Upper lobe of right lung (tissue), 1 donor: Measurements from ENCODE around the gene TACR1. TPM values are rescaled to one million over a fixed set of nuclear protein-coding genes. Genes with fewer than 3 reads are reported as not detected.
"Not testable (repeated sequence)": the region's sequence is repeated elsewhere in the genome, so short reads cannot be mapped to it uniquely, and the experiment has no call there.

Experiments used
- ATAC-seq: fragments of 200-7000 bp; cut with Tn5 transposase; one replicate; pipeline ENCODE4 v1.9.1; 2020; ENCODE audit warnings: mild to moderate bottlenecking, moderate library complexity
- DNase-seq: peaks from one replicate; pipeline ENCODE4 v3.0.0-alpha.2; 2020
- H3K27ac ChIP-seq: fragments of 200-600 bp; one replicate; pipeline ENCODE4 v1.8.0; 2022
- H3K27me3 ChIP-seq: fragments of 200-600 bp; one replicate; pipeline ENCODE4 v1.8.0; 2022; ENCODE audit warnings: mild to moderate bottlenecking
- H3K36me3 ChIP-seq: fragments of 200-600 bp; one replicate; pipeline ENCODE4 v1.8.0; 2022
- H3K4me1 ChIP-seq: fragments of 200-600 bp; one replicate; pipeline ENCODE4 v1.8.0; 2022
- H3K4me3 ChIP-seq: fragments of 200-600 bp; one replicate; pipeline ENCODE4 v1.8.0; 2022; ENCODE audit warnings: mild to moderate bottlenecking
- H3K9me3 ChIP-seq: fragments of 200-600 bp; one replicate; pipeline ENCODE4 v1.8.0; 2022
- intact Hi-C: fragments of 100-400 bp; cut with DNase I; formaldehyde crosslinking; loops from one replicate; pipeline ENCODE4 v1.11.0; 2022
- total RNA-seq: library from RNA; stranded (reverse); fragmentation: NEBNext Ultra II Directional; extraction: Animal tissue kit (Norgen Biotek cat#: 25700); gene quantifications from one replicate; pipeline ENCODE4 v1.2.1, GENCODE V29; 2021
- TF ChIP-seq, protein P1 (sequence below): fragments of 200-600 bp; IDR thresholded peaks from one replicate; pipeline ENCODE4 v1.8.0; 2022; ENCODE audit warnings: antibody characterized with exemption
- donor health status: DM: no; HTN: yes; CAD: no; lungs with severe emphysema.

Gene TACR1
- total RNA-seq, 1 donor from 2014 or later: 1.4 TPM

DNA sequence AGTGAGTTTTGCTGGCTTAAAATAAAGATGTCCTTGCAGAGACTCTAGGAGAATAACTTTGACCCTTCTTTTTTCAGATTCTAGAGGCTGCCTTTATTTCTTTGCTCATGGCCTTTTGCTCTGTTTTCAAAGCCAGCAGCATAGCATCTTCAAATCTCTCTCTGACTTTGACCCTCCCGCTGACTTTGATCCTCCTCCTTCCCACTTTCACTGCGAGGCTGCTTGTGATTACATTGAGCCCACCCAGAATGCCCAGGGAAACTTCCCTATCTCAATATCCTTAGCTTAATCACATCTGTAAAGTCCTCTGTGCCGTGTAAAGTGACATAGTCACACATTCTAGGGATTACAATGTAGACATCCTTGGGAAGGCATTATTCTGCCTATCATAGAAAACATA, 23.9 kb downstream of the TACR1 start:
- TF ChIP-seq, protein P1, sequence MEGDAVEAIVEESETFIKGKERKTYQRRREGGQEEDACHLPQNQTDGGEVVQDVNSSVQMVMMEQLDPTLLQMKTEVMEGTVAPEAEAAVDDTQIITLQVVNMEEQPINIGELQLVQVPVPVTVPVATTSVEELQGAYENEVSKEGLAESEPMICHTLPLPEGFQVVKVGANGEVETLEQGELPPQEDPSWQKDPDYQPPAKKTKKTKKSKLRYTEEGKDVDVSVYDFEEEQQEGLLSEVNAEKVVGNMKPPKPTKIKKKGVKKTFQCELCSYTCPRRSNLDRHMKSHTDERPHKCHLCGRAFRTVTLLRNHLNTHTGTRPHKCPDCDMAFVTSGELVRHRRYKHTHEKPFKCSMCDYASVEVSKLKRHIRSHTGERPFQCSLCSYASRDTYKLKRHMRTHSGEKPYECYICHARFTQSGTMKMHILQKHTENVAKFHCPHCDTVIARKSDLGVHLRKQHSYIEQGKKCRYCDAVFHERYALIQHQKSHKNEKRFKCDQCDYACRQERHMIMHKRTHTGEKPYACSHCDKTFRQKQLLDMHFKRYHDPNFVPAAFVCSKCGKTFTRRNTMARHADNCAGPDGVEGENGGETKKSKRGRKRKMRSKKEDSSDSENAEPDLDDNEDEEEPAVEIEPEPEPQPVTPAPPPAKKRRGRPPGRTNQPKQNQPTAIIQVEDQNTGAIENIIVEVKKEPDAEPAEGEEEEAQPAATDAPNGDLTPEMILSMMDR: no peak
- Histone ChIP-seq H3K4me3 (no peak overlapping the region), H3K4me1 (no peaks in the 10 kb centered on the region), H3K9me3 (no peaks in the 10 kb centered on the region), H3K27ac (no peak overlapping the region), H3K27me3 (no peaks in the 10 kb centered on the region), H3K36me3 (no peaks in the 10 kb centered on the region)
- DNase-seq (no peak), ATAC-seq (no peak)
- intact Hi-C loops: no loop called here

DNA sequence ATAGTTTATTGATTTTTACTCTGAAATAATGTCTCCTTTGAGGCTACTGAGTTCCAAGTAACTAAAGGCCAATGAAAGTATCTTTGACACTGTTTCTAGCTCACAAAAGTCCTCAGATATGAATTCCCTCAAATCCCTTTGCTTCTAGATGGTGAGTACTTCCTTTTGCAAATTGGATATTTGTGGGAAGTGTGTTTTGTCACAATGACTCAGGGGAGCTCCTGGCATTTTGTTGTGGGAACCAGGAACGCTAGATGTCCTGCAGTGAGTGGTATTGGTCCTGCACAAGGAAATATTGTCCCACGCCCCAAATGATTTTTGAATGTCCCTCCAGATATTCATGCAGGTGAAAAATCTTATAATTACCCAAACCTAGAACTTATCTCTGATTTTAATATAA, 24.3 kb downstream of the TACR1 start:
- intact Hi-C loops: no loop called here

GRCh38 chr2:75174519-75174918, 24.8 kb downstream of the TACR1 start:
- Histone ChIP-seq H3K27ac (no peak overlapping the region), H3K9me3 (no peaks in the 10 kb centered on the region), H3K36me3 (no peaks in the 10 kb centered on the region), H3K27me3 (no peaks in the 10 kb centered on the region), H3K4me1 (no peaks in the 10 kb centered on the region), H3K4me3 (no peak overlapping the region)
- TF ChIP-seq, protein P1: no peak
- no peak for ATAC-seq
- intact Hi-C loops: no loop called here
- no peak for DNase-seq

More for the DNA sequence above, 24.3 kb downstream of the TACR1 start:
- Histone ChIP-seq H3K9me3 (no peaks in the 10 kb centered on the region), H3K4me1 (no peaks in the 10 kb centered on the region), H3K27me3 (no peaks in the 10 kb centered on the region), H3K4me3 (no peak overlapping the region), H3K27ac (no peak overlapping the region), H3K36me3 (no peaks in the 10 kb centered on the region)
- no peak for ATAC-seq
- TF ChIP-seq, protein P1: no peak
- no peak for DNase-seq

DNA sequence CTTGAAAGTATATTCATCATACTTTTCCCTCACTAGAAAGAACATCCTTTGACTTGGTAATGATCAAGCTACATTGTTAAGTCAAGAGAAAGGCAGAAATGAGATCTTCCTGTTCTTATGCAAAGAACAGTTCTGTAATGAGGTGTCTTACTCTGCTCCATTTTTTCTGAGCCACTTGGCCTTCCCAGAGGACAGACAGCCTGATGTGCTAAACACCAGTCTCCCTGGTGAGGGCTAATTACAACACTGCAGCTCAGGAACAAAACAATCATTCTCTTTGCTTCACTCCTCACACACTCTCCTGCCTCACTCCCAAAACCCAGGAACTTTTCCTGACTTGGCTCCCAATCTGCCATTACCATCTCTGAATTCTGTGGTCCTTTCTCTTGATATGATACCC, 25.6 kb downstream of the TACR1 start:
- Histone ChIP-seq H3K4me3 (no peak overlapping the region), H3K9me3 (no peaks in the 10 kb centered on the region), H3K4me1 (no peaks in the 10 kb centered on the region), H3K27me3 (no peaks in the 10 kb centered on the region), H3K36me3 (no peaks in the 10 kb centered on the region), H3K27ac (no peak overlapping the region)
- intact Hi-C loops: no loop called here
- DNase-seq (no peak), ATAC-seq (no peak)
- TF ChIP-seq, protein P1: no peak

DNA sequence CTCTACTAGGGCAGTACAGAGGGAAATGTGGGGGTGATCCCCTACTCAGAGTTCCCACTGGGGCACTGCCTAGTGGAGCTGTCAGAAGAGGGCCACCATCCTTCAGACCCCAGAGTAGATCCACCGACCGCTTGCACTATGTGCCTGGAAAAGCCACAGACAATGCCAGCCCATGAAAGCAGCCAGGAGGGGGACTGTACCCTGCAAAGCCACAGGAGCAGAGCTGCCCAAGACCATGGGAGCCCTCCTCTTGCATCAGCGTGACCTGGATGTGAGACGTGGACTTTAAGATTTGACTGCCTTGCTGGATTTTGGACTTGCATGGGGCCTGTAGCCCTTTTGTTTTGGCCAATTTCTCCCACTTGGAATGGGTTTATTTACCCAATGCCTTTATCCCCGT, 27.9 kb downstream of the TACR1 start:
- intact Hi-C loops, H3K27me3 ChIP-seq, H3K36me3 ChIP-seq, H3K27ac ChIP-seq, H3K4me3 ChIP-seq, ATAC-seq, H3K9me3 ChIP-seq, H3K4me1 ChIP-seq, DNase-seq: not testable (repeated sequence)

DNA sequence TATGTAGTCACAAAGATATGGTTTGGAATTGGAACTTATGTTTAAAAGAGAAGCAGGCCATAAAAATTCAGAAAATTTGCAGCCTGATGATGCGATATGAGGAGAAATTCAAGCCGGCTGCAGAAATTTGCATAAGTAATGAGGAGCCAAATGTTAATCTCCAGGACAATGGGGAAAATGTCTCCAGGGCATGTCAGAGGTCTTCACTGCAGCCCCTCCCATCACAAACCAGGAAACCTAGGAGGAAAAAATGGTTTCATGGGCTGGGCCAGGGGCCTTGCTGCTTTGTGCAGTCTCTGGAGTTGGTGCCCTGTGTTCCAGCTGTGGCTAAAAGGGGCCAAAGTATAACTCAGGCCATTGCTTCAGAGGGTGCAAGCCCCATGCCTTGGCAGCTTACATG, 28.4 kb downstream of the TACR1 start:
- no peaks in the 10 kb centered on the region for H3K36me3 ChIP-seq
- H3K9me3 ChIP-seq: no peaks in the 10 kb centered on the region
- ATAC-seq (no peak), DNase-seq (no peak)
- no peak overlapping the region for H3K27ac ChIP-seq
- H3K4me3 ChIP-seq: no peak overlapping the region
- TF ChIP-seq, protein P1: no peak
- intact Hi-C loops: no loop called here
- H3K27me3 ChIP-seq: no peaks in the 10 kb centered on the region
- no peaks in the 10 kb centered on the region for H3K4me1 ChIP-seq
